MCF 10A (cell line): Measurements from ENCODE around the gene PLCB1. TPM values are rescaled to one million over a fixed set of nuclear protein-coding genes. Genes with fewer than 3 reads are reported as not detected.
"Not testable (repeated sequence)": the region's sequence is repeated elsewhere in the genome, so short reads cannot be mapped to it uniquely, and the experiment has no call there.

Experiments
- BruUV-seq: library from RNA; stranded (reverse); fragments of 400-500 nt; replicated peaks from 2 replicates; lab custom pipeline; 2021; lab: Mats Ljungman, UMichigan
- CTCF ChIA-PET: fragments of 300-600 bp; sonication (Branson Sonifier 250); formaldehyde crosslinking; extraction: SDS; loops from one replicate; lab custom pipeline; 2021; ENCODE audit warnings: antibody characterized with exemption, inconsistent platforms; lab: Yijun Ruan, JAX
- POLR2A ChIA-PET: fragments of 300-600, 350-650 bp; sonication (Branson Sonifier 250); formaldehyde crosslinking; extraction: SDS; loops from one replicate; lab custom pipeline; 2020; ENCODE audit warnings: antibody characterized with exemption, inconsistent platforms; lab: Yijun Ruan, JAX
- DNase-seq: peaks from one replicate; pipeline ENCODE4 v3.0.0-alpha.2; 2018; ENCODE audit not compliant: unreplicated experiment
- H3K27ac Mint-ChIP-seq: one replicate; pipeline ENCODE4 v1.8.0; 2022; ENCODE audit warnings: mild to moderate bottlenecking, low read depth, mixed read lengths; ENCODE audit not compliant: unreplicated experiment
- H3K27me3 Mint-ChIP-seq: one replicate; pipeline ENCODE4 v1.8.0; 2022; ENCODE audit warnings: mixed read lengths; ENCODE audit not compliant: insufficient read depth, unreplicated experiment
- H3K36me3 Mint-ChIP-seq: one replicate; pipeline ENCODE4 v1.8.0; 2022; ENCODE audit warnings: mild to moderate bottlenecking, moderate library complexity, mixed read lengths; ENCODE audit not compliant: insufficient read depth, unreplicated experiment
- H3K4me1 Mint-ChIP-seq: one replicate; pipeline ENCODE4 v1.8.0; 2022; ENCODE audit warnings: mixed read lengths; ENCODE audit not compliant: insufficient read depth, unreplicated experiment
- H3K4me3 Mint-ChIP-seq: one replicate; pipeline ENCODE4 v1.8.0; 2022; ENCODE audit warnings: mild to moderate bottlenecking, moderate library complexity, mixed read lengths; ENCODE audit not compliant: unreplicated experiment
- H3K9me3 Mint-ChIP-seq: one replicate; pipeline ENCODE4 v1.8.0; 2022; ENCODE audit warnings: mixed read lengths; ENCODE audit not compliant: unreplicated experiment
- CTCF ChIP-seq: fragments of 200-600 bp; IDR thresholded peaks from one replicate; pipeline ENCODE4 v1.8.0; 2022; ENCODE audit warnings: antibody characterized with exemption, mild to moderate bottlenecking; ENCODE audit not compliant: unreplicated experiment
- intact Hi-C: fragments of 100-400 bp; cut with micrococcal nuclease; formaldehyde crosslinking; loops from 2 replicates; pipeline ENCODE4 v1.14.1; 2022
- total RNA-seq: library from RNA; stranded (reverse); gene quantifications from 2 replicates; pipeline ENCODE4 v1.2.3, GENCODE V29; 2022

Gene PLCB1
- total RNA-seq, 1 experiment from 2014 or later: 5.9 TPM

- no peak overlapping the region for H3K27ac Mint-ChIP-seq
- H3K4me3 Mint-ChIP-seq: no peak overlapping the region
- CTCF ChIA-PET: interaction anchor here (0.7 kb wide), 1 partner anchor 559 kb away, joined by 3 read pairs; no protein-coding TSS in a partner anchor
- H3K27me3 Mint-ChIP-seq: no peaks in the 10 kb centered on the region
- intact Hi-C loops: no loop called here
- H3K36me3 Mint-ChIP-seq: no peaks in the 10 kb centered on the region
- no peaks in the 10 kb centered on the region for H3K9me3 Mint-ChIP-seq
- DNase-seq: peak; percentile 9
- no TSS peak for BruUV-seq
- H3K4me1 Mint-ChIP-seq: peaks cover 37% of the 10 kb centered on the region
- POLR2A ChIA-PET: no interaction called here
- no peak for TF ChIP-seq CTCF
These were observed 510.2 kb downstream of the PLCB1 start for GRCh38 chr20:8642247-8642646.

- BruUV-seq, POLR2A ChIA-PET, H3K27me3 Mint-ChIP-seq, H3K4me3 Mint-ChIP-seq, H3K9me3 Mint-ChIP-seq, H3K27ac Mint-ChIP-seq, intact Hi-C loops, CTCF ChIA-PET, DNase-seq, H3K36me3 Mint-ChIP-seq: not testable (repeated sequence)
- peaks cover 38% of the 10 kb centered on the region for H3K4me1 Mint-ChIP-seq
These were observed 512.4 kb downstream of the PLCB1 start for GRCh38 chr20:8644468-8644867.

DNA sequence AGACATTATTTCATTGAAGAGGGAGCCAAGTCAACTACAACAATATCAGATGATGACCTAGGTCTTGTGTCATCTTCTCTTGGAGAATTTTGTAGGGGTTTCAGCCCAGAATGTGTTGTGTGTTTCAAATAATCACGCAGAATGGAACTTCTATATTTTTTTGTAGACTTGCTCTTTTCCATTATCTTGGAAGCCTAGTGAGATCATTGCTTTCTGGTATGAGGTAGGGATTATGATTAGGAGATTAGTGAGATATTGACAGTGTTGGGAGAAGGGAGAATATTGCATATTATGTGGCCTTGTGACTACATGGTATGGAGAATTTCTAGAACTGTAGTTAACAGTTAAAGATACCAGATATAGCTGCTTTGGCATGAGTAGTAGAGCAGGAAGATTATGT, 513.3 kb downstream of the PLCB1 start:
- Mint-ChIP-seq H3K27ac (peak overlapping the region; percentile 87), H3K4me1 (peaks cover 38% of the 10 kb centered on the region), H3K27me3 (no peaks in the 10 kb centered on the region), H3K9me3 (no peaks in the 10 kb centered on the region), H3K36me3 (no peaks in the 10 kb centered on the region), H3K4me3 (no peak overlapping the region)
- intact Hi-C loops: no loop called here
- no peak for DNase-seq
- no TSS peak for BruUV-seq
- ChIA-PET CTCF (interaction anchor here (2.0 kb wide), 1 partner anchor 76 kb away, joined by 6 read pairs; no protein-coding TSS in a partner anchor), POLR2A (interaction anchor here (0.6 to 1.2 kb wide), 3 partner anchors 18 to 1995 kb away, joined by 3 to 4 read pairs (median 3); no protein-coding TSS in a partner anchor)
- no peak for TF ChIP-seq CTCF

DNA sequence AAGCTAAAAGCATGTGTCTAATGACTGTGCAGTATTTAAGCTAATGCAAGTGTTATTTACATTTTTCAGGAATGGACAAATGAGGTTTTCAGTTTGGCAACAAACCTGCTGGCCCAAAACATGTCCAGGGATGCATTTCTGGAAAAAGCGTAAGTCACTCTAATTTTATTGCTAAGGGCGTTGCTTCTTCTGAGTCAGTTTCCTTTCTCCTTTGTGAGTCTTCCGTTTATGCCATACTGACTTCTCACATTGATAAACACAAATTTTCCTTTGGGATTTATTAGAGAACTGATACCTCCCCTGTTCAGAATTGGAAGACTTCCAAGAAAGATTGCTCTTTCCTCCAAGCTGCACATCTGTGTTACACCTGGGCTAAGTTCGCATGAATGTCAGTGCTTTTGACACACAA, 514.0 kb downstream of the PLCB1 start:
- Mint-ChIP-seq H3K4me1 (peaks cover 38% of the 10 kb centered on the region), H3K4me3 (no peak overlapping the region), H3K36me3 (no peaks in the 10 kb centered on the region), H3K27ac (peak overlapping the region; percentile 87), H3K27me3 (no peaks in the 10 kb centered on the region), H3K9me3 (no peaks in the 10 kb centered on the region)
- CTCF ChIA-PET: interaction anchor here (0.6 to 2.0 kb wide), 3 partner anchors 12 to 1181 kb away, joined by 3 to 6 read pairs (median 4); no protein-coding TSS in a partner anchor
- BruUV-seq: no TSS peak
- intact Hi-C loops: no loop called here
- DNase-seq: peak; percentile 60
- POLR2A ChIA-PET: interaction anchor here (0.6 to 1.2 kb wide), 3 partner anchors 17 to 1995 kb away, joined by 3 to 4 read pairs (median 4); no protein-coding TSS in a partner anchor
- no peak for TF ChIP-seq CTCF
